NCI-H524 treated with DMSO at 0.1 percent for 48 hours (cell line): ENCODE results near the gene TBC1D25.
A peak's percentile ranks its signal among the peaks of the same experiment; 100 is the strongest.
"Not testable (repeated sequence)": the region's sequence is repeated elsewhere in the genome, so short reads cannot be mapped to it uniquely, and the experiment has no call there.

Experiments
- DNase-seq: peaks from one replicate; lab custom pipeline; 2025; lab: John Stamatoyannopoulos, UW

TBC1D25 gene

GRCh38 chrX:48516285-48516684 is 23.2 kb upstream of the TBC1D25 start:
- DNase-seq, result no peak

DNA sequence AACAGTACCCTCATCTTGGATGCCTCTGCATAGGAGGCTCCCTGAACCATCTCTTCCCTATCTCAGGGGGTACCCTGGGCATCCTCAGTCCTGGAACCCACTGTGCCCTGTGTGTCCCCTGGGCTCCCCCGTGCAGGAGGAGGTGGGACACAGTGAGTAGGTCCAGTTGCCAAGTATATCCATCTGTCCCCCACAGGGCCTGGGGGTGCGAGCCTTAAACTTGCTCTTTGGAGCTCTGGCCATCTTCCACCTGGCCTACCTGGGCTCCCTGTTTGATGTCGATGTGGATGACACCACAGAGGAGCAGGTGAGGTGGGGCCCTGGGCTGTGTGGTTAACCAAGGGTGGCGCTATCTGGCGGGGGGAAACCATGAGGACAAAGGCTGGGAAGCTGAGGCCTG is 22.5 kb upstream of the TBC1D25 start:
- DNase-seq, result no peak

- not testable (repeated sequence) for DNase-seq
Measured at GRCh38 chrX:48519481-48519880, 20.0 kb upstream of the TBC1D25 start.

DNA sequence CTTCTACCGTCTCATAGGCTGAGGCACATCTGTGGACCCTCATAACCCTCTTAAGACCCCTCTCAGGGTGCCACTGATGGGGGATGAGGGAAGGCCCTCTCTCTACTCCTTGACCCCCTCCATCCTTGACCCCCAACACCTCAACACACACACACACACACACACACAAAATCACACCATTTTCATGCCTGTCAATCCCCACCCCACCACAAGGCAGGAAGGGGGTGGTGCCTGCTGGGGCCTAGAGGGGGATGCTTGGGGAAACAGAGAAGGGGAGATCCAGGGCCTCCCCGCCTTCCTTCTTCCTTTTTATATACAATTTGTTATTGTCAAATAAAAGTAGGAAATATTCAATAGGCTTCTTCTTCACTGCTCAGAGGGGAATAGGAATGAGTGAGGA is 19.1 kb upstream of the TBC1D25 start:
- DNase-seq, result no peak

DNA sequence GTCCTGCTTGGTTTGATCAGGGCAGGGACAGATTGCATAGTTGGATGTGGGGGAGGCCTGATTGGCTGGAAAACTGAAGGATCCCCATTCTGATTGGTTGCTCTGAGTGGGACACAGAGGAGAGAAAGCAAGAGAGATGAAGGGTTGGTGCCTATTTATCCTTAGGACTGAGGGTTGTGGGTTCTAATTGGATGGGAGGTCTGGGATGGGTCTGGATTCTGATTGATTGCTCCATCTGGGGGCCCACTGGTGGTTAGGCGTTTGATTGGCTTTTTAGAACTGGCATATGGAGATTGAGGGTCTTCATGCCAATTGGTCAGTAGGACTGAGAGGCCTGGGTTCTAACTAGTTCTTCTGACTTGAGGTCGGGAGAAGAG is 18.6 kb upstream of the TBC1D25 start:
- DNase-seq, result no peak

DNA sequence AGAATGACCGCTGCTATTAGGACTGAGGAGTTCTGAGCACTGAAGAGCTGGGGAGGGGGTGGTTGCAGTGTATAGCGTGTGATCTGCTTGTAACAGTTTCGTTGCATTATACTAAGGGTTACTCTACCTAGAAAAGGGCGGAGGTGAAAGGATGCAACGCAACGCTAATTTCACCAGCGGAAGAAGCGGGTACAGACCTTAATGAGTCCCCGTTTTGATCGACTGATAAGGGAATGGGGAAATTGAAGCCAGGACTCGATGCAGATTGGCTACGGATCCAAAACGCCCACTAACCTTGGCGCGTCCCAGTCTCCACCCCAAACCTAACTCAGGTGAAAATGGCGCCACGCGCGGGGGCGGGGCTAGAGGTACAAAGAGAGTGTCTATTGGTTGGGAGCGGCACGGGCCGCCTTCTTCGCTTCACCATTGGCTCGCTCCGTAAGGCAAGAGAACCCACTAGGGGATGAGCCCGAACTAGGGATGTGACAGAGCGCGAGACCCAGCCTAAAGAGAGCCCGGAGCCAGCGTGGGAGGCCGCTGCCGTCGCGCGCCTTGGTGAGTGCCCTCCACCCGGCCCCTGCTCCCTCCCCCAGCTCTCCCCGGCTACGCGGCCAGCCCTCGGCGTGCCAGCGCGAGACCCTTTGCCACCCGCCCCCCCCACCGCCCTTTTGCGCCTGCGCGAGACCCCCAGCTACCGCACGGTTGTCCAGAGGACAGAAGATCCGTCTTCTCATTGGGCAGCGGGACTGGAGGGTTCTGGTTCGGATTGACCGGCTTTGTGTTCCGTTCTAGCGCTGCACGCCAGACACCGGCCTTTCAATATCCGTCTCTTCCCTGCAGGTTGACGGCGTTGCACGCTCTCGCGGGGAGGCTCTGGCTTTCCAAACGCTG is 17.9 kb upstream of the TBC1D25 start, which contains the start of gene EBP:
EBP (plus strand) TSS at position 456 of the 891 bp plus-strand sequence. CDS start 1,964 bp downstream, outside the sequence.
- DNase-seq, result peak; percentile 97

GRCh38 chrX:48522291-48522690 is 17.2 kb upstream of the TBC1D25 start:
- DNase-seq, result no peak

- DNase-seq, result no peak
Measured at GRCh38 chrX:48523682-48524081, 15.8 kb upstream of the TBC1D25 start.

GRCh38 chrX:48525853-48526252 is 13.7 kb upstream of the TBC1D25 start:
- DNase-seq, result not testable (repeated sequence)

- no peak for DNase-seq
Measured at GRCh38 chrX:48530736-48531135, 8.8 kb upstream of the TBC1D25 start.

GRCh38 chrX:48531358-48531959 is 8.1 kb upstream of the TBC1D25 start:
- DNase-seq, result no peak

GRCh38 chrX:48532161-48532560 is 7.4 kb upstream of the TBC1D25 start:
- no peak for DNase-seq

DNA sequence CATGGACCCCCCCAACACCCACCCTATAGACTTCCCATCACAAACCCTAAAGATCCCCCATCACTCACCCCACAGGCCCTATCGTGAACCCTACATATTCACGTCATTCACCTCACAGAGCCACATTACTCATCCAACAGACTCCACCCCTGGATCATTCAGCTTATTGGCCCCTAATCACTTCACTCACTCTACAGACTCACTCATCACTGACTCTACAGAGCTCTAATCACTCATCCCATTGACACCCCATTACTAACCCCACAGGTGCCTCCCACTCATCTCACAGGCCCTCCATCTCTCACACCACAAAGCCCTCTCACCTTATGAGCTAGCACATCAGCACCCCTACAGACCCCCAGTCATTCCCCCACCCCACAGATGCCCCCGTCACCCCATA is 6.3 kb upstream of the TBC1D25 start:
- no peak for DNase-seq

- no peak for DNase-seq
Measured at GRCh38 chrX:48538641-48539344, 721 bp upstream of the TBC1D25 start.

- no peak for DNase-seq
Measured at GRCh38 chrX:48540028-48540375, 488 bp downstream of the TBC1D25 start.

GRCh38 chrX:48540480-48540879 is 966 bp downstream of the TBC1D25 start:
- DNase-seq, result no peak

DNA sequence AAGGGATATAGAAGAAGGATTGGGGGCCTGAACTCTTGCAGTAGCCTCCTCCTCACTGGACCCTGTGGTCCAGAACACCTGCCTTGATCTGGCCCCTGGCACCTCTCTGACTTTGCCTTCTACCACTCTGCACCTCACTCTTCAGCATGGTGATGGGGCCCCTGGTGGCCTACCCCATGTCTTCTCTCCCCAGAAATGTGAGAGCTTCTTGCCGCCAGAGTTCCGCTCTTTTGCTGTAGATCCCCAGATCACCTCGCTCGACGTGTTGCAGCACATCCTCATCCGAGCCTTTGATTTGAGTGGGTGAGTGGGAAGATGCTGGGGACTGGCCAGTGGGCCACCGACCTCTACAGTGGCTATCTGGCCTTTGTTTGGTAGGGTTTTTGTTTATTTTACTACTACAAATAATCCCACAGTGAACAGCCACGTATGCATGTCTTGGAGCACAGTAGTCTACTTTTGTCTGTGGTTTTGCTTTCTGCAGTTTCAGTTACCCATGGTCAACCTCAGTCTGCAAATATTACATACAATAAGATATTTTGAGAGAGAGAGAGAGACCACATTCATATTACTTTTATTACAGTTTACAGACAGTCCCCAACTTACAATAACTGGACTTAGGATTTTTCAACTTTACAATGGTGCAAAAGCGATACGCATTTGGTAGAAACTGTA is 1.8 kb downstream of the TBC1D25 start:
- DNase-seq, result no peak

DNA sequence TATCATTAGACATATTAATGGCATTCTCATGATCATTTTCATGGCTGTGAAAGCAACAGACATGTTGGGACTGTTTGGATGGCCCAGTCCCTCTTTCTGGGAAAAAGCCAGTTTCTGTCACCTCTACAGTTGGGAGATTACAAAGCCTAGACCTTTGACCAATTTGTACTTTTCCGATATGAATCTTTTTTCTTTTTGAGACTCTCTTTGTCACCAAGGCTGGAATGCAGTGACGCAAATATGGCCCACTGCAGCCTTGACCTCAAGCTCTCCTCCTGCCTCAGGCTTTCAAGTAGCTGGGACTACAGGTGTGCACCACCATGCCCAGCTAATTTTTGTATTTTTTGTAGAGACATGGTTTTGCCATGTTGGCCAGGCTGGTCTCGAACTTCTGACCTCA is 9.4 kb downstream of the TBC1D25 start:
- DNase-seq, result no peak

DNA sequence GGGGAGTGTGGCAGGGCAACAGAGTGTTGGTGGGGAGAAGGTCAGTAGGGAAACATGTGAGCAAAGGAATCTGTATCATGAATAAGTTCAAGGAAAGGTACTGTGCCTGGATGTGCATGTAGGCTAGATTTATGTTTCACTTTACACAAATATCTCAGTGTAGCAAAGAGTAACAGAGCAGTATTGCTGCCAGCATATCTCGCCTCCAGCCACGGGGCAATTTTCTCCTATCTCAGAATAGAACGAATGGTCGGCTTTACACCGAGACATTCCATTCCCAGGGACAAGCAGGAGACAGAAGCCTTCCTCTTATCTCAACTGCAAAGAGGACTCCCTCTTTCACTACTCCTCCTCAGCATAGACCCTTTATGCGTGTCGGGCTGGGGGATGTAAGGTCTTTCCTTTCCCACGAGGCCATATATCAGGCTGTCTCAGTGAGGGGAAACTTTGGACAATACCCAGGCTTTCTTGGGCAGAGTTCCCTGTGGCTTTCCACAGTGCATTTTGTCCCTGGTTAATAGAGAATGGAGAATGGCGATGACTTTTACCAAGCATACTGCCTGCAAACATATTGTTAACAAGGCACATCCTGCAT is 16.3 kb downstream of the TBC1D25 start:
- not testable (repeated sequence) for DNase-seq

DNA sequence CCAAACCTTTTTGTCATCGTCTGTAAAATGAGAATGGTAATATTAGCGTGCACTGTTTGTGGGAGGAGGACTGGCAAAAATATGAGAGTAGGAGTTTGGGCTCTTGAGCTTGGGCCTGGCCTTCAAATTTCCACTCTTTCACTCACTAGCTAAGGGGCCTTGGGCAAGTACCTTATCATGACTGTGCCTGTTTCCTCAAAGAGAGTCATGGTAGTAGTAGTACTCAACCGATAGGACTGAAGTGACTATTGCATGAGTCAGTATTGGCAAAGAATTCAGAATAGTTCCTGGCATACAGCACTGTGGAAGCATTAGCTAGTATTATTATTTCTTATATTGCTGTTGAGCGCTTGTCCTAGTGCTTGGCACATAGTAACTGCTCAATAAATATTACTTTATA is 18.8 kb downstream of the TBC1D25 start:
- no peak for DNase-seq

DNA sequence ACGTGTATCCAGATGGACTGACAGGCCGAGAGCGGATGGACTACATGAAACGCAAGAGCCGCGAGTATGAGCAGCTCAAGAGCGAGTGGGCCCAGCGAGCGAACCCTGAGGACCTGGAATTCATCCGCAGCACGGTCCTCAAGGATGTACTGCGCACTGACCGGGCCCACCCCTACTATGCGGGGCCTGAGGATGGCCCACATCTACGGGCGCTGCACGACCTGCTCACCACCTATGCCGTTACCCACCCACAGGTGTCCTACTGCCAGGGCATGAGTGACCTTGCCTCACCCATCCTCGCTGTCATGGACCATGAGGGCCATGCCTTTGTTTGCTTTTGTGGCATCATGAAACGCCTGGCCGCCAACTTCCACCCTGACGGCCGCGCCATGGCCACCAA is 20.1 kb downstream of the TBC1D25 start:
- DNase-seq, result no peak

- DNase-seq, result no peak
Measured at GRCh38 chrX:48560056-48560455, 20.5 kb downstream of the TBC1D25 start.
